Fibroblast of skin of back (primary cell): ENCODE measurements around the gene GRAP.
A peak's percentile ranks its signal among the peaks of the same experiment; 100 is the strongest.

Experiments
- DNase-seq: peaks from one replicate; pipeline ENCODE4 v3.0.0-alpha.2; 2013

The GRAP gene

DNA sequence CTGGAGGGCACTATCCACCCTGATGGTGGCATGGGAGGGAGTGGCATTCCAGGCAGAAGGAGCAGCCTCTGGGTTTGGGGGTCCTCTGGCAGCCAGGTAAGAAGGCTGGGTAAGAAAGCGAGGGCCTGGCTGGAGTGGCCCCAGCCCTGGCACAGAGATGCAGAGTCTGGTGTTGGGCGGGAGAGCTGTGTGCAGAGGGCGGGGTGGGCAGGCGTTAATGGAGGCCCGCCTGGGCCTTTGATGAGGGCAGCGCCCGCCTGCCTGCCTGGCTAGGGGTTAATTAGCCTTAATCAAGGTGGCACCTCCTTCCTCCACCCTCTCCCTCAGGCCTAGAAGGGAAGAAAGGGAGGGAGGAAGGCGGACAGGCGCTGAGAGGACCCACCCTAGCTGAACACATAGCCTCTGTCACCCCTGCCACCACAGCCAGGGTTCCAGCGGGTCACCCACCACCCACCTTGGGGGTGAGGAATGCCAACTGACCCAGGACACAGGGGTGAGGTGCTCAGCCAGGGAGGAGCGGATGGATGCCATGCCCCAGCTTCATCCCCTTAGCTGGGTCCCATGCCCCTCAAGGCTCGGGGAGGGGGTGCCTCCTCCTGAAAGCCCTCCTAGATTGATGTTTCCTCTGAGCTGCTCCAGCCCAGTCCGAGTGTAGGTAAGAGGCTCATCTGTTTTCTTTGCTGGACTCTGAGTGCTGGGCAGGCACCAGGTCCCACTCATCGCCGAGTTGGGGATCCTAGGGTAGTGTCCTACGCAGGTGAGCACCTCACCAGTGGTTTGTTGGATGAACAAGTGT lies 28.8 kb downstream of the GRAP start:
- DNase-seq = no peak

DNA sequence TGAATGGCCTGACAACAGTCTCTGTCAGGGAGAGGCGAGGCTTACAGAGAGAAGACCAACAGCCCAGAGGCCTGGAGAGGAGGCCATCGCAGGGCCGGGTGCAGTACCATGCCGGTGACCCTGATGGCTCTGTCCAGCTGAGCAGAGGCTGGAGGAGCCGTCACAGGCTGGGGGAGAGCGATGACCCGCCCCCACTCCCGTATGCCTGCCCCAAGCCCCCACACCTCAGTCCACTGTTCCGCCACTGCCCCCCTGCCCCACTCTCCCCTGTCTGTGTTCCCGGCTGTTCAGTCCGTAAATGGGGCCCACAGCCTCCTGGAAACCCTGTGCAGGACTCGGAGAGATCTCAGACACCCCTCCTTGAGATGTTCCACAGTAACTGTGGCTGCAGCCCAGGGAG lies 29.4 kb downstream of the GRAP start:
- DNase-seq = no peak

GRCh38 chr17:19016881-19017280 lies 29.9 kb downstream of the GRAP start:
- DNase-seq = no peak

DNA sequence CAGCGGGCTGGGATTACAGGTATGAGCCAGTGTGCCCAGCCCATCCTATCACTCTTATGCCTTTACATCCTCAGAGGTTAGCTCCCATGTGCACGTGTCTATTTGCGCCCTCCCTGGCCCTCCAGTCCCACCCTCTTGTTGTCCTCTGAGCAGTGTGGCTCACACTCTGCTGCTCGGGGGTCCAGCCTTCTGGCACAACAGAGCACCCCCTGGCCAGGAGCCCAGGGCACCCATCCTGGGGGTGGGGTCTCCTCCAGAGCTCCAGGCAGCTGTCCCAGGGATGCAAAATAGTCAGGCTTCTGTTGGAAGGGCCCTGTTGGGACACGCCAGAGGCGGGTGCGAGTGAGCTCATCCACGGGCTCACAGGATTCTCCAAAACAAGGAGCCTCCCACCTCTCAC lies 30.5 kb downstream of the GRAP start:
- no peak for DNase-seq

DNA sequence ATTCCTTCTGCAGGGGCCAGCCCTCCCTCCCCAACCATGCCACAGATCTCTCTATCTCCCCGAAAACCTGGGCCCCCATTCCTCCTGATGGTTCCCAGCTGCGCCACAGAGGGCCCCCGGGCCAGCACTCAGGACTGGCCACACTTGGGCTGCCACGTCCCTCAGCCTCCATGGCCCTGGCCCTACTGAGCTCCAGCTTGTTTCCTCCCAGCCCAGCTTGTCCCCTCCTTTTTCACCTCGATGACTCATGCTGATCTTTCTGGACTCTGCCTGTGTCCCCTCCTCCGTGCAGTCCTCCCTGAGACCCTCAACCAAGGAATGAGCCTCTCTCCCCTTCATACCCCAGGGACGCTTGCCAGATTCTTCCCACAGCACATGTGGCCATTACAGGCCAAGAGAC lies 31.3 kb downstream of the GRAP start:
- DNase-seq = no peak

- DNase-seq = no peak
These were observed 32.0 kb downstream of the GRAP start for GRCh38 chr17:19014628-19015215.

- no peak for DNase-seq
These were observed 32.7 kb downstream of the GRAP start for GRCh38 chr17:19013806-19014627.

- DNase-seq = no peak
These were observed 33.5 kb downstream of the GRAP start for GRCh38 chr17:19013226-19013625.

DNA sequence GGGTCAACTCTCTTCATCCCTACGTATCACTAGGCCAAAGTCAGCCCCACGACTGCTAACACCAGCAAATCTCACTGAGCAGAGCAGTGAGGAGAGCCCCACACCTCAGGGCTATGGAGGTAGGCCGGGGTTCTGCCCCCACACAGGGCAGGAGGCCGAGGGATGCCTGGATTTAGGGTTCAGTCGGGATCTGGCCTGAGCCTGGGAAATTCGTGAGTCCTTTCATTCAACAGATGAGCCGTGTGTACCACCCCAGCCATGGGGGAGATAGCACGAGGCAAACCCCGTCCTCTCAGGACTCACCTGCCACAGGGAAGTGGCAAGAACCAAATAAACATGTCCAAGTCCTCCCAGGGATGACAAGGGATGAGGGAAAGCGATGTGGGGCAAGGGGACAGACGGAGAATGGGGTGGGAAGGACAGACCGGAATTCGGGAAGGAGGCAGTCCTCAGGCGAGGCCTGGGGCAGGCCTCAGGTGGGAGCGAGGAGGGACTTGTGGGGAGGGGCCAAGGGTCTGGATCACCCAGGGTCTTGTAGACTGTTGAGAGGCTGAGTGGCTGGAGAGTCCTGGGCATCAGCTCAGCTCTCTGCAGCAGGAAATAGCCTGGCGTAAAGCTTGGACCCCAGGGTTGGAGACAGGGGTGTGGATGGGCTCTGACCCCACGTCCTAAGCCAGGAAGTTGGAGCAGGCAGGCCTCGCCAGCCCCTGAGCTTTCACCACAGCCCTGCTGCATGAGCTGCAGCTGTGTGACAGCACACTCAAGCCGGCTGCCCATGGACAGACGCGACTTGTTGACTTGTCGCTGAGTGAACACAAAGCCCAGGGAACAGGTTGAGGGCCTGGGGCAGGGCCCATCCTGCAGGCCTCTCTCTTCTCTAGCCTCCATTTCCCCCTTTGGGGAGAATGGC lies 34.3 kb downstream of the GRAP start:
- DNase-seq = no peak

DNA sequence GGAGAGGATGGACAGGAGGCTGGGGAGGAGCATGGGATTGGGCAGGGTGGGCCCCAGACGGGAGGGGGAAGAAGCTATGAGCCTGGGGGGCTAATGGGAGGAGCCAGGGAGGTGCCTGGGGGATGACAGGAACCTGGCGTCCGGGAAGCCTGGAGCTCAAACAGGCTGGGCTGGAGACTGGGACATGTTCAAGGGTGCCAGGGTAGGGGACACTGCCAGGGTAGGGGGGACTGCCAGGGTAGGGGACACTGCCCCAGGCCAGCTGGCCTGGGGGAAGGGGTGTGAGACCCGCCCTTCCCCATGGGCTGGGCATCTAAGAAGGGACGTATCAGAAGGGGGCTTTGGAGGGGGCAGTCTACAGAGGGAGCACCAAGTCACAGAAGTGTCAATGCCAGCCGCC lies 35.2 kb downstream of the GRAP start:
- DNase-seq = no peak

DNA sequence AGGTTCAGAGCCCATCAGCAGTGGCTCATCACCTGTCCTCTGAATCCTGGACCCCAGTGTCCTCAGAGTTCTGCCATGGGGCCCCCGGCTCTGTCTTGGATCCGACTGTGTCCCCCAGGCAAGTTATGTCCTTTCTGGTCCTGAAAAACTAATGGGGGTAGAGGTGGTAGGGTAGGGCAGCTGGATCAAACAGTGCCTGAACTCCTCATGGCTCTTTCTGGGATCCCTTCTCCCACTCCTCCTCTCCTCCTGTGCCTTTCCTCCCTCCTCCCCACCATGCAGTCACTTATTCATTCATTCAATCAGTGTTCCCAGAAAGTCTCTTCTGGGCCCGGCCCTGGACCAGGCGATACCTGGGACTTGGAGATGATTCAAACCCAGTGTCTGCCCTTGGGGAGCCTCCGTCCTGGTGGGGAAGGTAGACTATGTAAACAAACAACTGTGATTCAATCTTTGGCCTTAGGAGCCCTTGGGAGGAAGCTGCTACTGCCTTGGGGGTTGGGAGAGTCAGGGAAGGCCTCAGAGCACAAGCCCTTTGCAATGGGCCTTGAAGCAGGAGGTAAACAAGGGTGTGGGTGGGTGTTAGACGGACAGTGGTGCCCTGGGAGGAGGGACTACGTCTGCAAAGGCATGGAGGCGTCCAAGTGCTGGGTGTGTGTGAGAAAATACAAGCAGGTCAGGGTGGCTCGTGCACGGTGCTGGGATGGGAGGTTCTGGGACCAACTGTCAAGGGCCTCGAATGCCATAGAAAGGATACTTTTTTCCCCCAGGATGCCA lies 35.8 kb downstream of the GRAP start:
- no peak for DNase-seq

GRCh38 chr17:19009970-19010369 lies 36.8 kb downstream of the GRAP start:
- no peak for DNase-seq

DNA sequence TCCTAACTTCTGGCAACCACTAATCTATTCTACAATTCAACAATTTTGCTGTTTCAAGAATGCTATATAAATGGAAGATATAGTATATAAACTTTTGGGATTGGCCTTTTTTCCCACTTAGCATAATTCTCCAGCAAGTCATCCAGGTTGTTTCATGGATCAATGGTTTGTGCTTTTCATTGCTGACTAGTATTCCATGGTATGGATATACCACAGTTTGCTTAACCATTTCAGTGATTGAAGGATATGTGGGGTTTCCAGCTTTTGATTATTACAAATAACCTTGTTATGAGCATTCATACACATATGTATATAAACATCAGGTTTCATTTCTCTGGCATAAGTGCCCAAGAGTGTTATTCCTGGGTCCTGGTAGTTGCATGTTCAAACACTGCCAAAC lies 40.1 kb downstream of the GRAP start:
- DNase-seq = no peak

DNA sequence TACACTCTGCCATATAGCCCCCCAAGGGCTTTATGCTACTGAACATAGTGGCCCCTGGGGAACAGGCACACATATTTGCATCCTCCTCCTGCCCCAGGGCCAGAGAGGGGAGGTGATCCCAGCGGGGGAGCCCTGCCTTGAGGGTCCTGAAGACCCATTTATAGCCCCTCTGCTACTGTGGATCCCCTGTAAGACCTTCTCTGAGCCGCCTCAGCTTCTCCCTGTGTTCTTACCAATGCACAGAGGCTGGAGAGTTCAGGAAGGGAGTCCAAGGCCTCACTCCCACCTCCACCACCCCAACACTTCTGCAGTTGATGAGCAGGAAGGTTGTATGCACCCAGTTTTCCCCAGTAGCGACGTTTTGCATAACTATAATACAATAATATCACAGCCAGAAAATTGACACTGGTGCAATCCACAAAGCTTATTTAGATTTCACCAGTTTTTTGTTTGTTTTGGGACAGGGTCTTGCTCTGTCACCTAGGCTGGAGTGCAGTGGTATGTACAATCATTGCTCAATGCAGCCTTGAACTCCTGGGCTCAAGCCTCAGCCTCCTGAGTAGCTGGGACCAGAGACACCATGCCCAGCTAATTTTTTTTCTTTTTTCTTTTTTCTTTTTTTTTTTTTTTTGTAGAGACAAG lies 40.8 kb downstream of the GRAP start:
- no peak for DNase-seq

GRCh38 chr17:19005137-19005773 lies 41.5 kb downstream of the GRAP start:
- DNase-seq = no peak

- peak; percentile 66 for DNase-seq
These were observed 42.2 kb downstream of the GRAP start, which contains the start of gene FAM83G for GRCh38 chr17:19004421-19005136. Gene FAM83G (minus strand): TSS chr17:19004764. CDS start chr17:19004041, 723 bp downstream.

GRCh38 chr17:19003543-19004420 lies 43.0 kb downstream of the GRAP start:
- peak; percentile 29 for DNase-seq

GRCh38 chr17:19002805-19003542 lies 43.8 kb downstream of the GRAP start:
- peak; percentile 51 for DNase-seq
